NCI-H1930 (cell line): ENCODE data around the gene RILPL2.
"Not testable (repeated sequence)": the region's sequence is repeated elsewhere in the genome, so short reads cannot be mapped to it uniquely, and the experiment has no call there.

Source experiments
- DNase-seq, 2 experiments: peaks; one replicate each; lab custom pipeline; 2025; lab: John Stamatoyannopoulos, UW

RILPL2 gene

GRCh38 chr12:123401753-123402683 lies 34.5 kb downstream of the RILPL2 start:
- no peak for DNase-seq

- no peak for DNase-seq
Measured at GRCh38 chr12:123399255-123399617, 37.2 kb downstream of the RILPL2 start.

GRCh38 chr12:123398550-123399254 lies 37.8 kb downstream of the RILPL2 start:
- DNase-seq = no peak

GRCh38 chr12:123398177-123398549 lies 38.3 kb downstream of the RILPL2 start:
- DNase-seq = no peak

GRCh38 chr12:123397400-123397799 lies 39.1 kb downstream of the RILPL2 start:
- no peak for DNase-seq

GRCh38 chr12:123396954-123397353 lies 39.5 kb downstream of the RILPL2 start:
- DNase-seq = no peak

GRCh38 chr12:123396543-123396942 lies 39.9 kb downstream of the RILPL2 start:
- DNase-seq = no peak

GRCh38 chr12:123395236-123395635 lies 41.2 kb downstream of the RILPL2 start:
- DNase-seq = no peak

GRCh38 chr12:123393747-123394146 lies 42.7 kb downstream of the RILPL2 start:
- no peak for DNase-seq

- no peak for DNase-seq
Measured at GRCh38 chr12:123391546-123392343, 44.7 kb downstream of the RILPL2 start.

- no peak for DNase-seq
Measured at GRCh38 chr12:123390498-123391426, 45.7 kb downstream of the RILPL2 start.

- no peak for DNase-seq
Measured at GRCh38 chr12:123389560-123390351, 46.7 kb downstream of the RILPL2 start.

GRCh38 chr12:123388951-123389559 lies 47.4 kb downstream of the RILPL2 start:
- no peak for DNase-seq

GRCh38 chr12:123388177-123388950 lies 48.1 kb downstream of the RILPL2 start:
- peak; percentile 26 to 59 for DNase-seq

- no peak for DNase-seq
Measured at GRCh38 chr12:123387508-123388176, 48.8 kb downstream of the RILPL2 start.

- DNase-seq = not testable (repeated sequence)
Measured at GRCh38 chr12:123385536-123385935, 50.9 kb downstream of the RILPL2 start.

- no peak for DNase-seq
Measured at GRCh38 chr12:123384994-123385376, 51.5 kb downstream of the RILPL2 start.

- peak in 1 of 2 experiments; percentile 41 for DNase-seq
Measured at GRCh38 chr12:123384318-123384993, 52.0 kb downstream of the RILPL2 start.
